ENCODE data around the gene FADS6.

DNA sequence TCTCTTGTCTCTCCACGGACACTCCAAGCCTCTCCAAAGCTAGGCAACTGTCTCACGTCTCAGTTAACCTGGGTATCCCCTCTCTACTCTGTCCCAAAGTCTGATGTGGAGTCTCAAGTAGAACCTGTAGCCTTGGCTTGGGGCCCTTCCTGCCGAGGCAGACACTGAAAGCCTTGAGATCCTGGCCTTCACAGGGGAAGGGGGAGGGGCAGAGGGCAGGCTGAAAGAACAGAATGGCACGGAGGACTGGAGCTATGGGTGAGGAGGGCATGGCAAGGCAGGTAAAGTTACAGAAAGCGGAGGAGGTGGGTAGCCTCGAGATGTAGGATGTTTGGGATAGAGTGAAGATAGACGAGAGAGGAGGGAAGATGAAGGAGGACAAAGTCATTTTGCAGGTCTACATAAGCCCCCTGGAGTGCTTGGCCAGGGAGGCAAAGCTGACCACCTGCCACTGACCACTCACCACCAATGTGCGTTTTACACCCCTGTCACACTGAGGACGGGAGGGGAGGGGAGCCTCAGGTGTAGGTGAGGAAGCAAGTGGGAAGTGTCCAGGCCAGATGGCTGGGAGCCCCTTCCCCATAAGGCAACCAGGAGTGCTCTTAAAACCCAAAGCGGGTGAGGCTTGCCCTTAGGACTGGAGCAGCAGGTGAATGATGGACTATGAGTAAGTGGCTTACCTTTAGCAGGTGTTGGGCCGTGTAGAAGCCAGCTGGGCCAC is 21.9 kb downstream of the FADS6 start:
- TF ChIP-seq GABPA (IDR thresholded peaks at IDR 0.05; ENCODE audit: low read depth): no peak
- TF ChIP-seq, protein P1, sequence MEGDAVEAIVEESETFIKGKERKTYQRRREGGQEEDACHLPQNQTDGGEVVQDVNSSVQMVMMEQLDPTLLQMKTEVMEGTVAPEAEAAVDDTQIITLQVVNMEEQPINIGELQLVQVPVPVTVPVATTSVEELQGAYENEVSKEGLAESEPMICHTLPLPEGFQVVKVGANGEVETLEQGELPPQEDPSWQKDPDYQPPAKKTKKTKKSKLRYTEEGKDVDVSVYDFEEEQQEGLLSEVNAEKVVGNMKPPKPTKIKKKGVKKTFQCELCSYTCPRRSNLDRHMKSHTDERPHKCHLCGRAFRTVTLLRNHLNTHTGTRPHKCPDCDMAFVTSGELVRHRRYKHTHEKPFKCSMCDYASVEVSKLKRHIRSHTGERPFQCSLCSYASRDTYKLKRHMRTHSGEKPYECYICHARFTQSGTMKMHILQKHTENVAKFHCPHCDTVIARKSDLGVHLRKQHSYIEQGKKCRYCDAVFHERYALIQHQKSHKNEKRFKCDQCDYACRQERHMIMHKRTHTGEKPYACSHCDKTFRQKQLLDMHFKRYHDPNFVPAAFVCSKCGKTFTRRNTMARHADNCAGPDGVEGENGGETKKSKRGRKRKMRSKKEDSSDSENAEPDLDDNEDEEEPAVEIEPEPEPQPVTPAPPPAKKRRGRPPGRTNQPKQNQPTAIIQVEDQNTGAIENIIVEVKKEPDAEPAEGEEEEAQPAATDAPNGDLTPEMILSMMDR (IDR thresholded peaks at IDR 0.05): no peak
- TF ChIP-seq ELF1 (IDR thresholded peaks at IDR 0.05): no peak
- TF ChIP-seq POLR2AphosphoS5 (IDR thresholded peaks at IDR 0.05; ENCODE audit: low read depth, low read length): no peak
- TF ChIP-seq CHD2 (IDR thresholded peaks at IDR 0.05; ENCODE audit: low read length, partially characterized antibody): no peak
- TF ChIP-seq NRF1 (IDR thresholded peaks at IDR 0.05; ENCODE audit: low read depth, low read length): no peak
- no peak for TF ChIP-seq NFIC (IDR thresholded peaks at IDR 0.05; ENCODE audit: borderline replicate concordance)
- no peak for TF ChIP-seq EZH2phosphoT487 (IDR thresholded peaks at IDR 0.05; ENCODE audit: borderline replicate concordance, low read depth)
- TF ChIP-seq TEAD4 (IDR thresholded peaks at IDR 0.05; ENCODE audit: borderline replicate concordance, insufficient read depth): no peak
- TF ChIP-seq, protein P2, sequence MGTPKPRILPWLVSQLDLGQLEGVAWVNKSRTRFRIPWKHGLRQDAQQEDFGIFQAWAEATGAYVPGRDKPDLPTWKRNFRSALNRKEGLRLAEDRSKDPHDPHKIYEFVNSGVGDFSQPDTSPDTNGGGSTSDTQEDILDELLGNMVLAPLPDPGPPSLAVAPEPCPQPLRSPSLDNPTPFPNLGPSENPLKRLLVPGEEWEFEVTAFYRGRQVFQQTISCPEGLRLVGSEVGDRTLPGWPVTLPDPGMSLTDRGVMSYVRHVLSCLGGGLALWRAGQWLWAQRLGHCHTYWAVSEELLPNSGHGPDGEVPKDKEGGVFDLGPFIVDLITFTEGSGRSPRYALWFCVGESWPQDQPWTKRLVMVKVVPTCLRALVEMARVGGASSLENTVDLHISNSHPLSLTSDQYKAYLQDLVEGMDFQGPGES (IDR thresholded peaks at IDR 0.05; ENCODE audit: low read depth, low read length): no peak
- TF ChIP-seq MEF2A (IDR thresholded peaks at IDR 0.05; ENCODE audit: borderline replicate concordance, low read depth): no peak
- TF ChIP-seq TAF1 (IDR thresholded peaks at IDR 0.05; ENCODE audit: borderline replicate concordance, low read depth, low read length): no peak
- TF ChIP-seq, protein P3, sequence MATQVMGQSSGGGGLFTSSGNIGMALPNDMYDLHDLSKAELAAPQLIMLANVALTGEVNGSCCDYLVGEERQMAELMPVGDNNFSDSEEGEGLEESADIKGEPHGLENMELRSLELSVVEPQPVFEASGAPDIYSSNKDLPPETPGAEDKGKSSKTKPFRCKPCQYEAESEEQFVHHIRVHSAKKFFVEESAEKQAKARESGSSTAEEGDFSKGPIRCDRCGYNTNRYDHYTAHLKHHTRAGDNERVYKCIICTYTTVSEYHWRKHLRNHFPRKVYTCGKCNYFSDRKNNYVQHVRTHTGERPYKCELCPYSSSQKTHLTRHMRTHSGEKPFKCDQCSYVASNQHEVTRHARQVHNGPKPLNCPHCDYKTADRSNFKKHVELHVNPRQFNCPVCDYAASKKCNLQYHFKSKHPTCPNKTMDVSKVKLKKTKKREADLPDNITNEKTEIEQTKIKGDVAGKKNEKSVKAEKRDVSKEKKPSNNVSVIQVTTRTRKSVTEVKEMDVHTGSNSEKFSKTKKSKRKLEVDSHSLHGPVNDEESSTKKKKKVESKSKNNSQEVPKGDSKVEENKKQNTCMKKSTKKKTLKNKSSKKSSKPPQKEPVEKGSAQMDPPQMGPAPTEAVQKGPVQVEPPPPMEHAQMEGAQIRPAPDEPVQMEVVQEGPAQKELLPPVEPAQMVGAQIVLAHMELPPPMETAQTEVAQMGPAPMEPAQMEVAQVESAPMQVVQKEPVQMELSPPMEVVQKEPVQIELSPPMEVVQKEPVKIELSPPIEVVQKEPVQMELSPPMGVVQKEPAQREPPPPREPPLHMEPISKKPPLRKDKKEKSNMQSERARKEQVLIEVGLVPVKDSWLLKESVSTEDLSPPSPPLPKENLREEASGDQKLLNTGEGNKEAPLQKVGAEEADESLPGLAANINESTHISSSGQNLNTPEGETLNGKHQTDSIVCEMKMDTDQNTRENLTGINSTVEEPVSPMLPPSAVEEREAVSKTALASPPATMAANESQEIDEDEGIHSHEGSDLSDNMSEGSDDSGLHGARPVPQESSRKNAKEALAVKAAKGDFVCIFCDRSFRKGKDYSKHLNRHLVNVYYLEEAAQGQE (IDR thresholded peaks at IDR 0.05; ENCODE audit: low read depth, low read length): no peak
